ENCODE data around the gene RSAD1. TPM values are rescaled to one million over a fixed set of nuclear protein-coding genes. Genes with fewer than 3 reads are reported as not detected.

Gene RSAD1
- total and polyA plus RNA-seq, 4 donors: 10.8 to 22.7 (median 18.6) TPM

Other genes starting within 250 kb of the RSAD1 start
- 1 to 10 TPM in 1 of 2 donors, under 1 TPM in 1; 0.05 to 2.8 TPM for gene TMEM92, start 204.4 kb upstream of the RSAD1 start, total RNA-seq
- 10 to 100 TPM in 1 of 2 donors, 1 to 10 TPM in 1; 5.3 to 17.9 TPM for gene TMEM92, start 204.4 kb upstream of the RSAD1 start, polyA plus RNA-seq
- 10 to 100 TPM; 10.7 to 11.3 TPM for gene XYLT2, start 132.7 kb upstream of the RSAD1 start, total RNA-seq
- gene XYLT2, start 132.7 kb upstream of the RSAD1 start, polyA plus RNA-seq: 1 to 10 TPM; 5.3 to 5.7 TPM
- gene MRPL27, start 105.7 kb upstream of the RSAD1 start, total RNA-seq: 10 to 100 TPM; 25.9 to 36.9 TPM
- gene MRPL27, start 105.7 kb upstream of the RSAD1 start, polyA plus RNA-seq: 10 to 100 TPM; 70.2 to 87.1 TPM
- 1 to 10 TPM in 1 of 2 donors, under 1 TPM in 1; 0.08 to 3.4 TPM for gene EME1, start 105.6 kb upstream of the RSAD1 start, total RNA-seq
- under 1 TPM; 0.26 to 0.43 TPM for gene EME1, start 105.6 kb upstream of the RSAD1 start, polyA plus RNA-seq
- 100 to 1,000 TPM in 1 of 2 donors, 10 to 100 TPM in 1; 58.2 to 136 TPM for gene LRRC59, start 81.3 kb upstream of the RSAD1 start, total RNA-seq
- 10 to 100 TPM; 21.4 to 93.1 TPM for gene LRRC59, start 81.3 kb upstream of the RSAD1 start, polyA plus RNA-seq
- 10 to 100 TPM; 18.9 to 34.3 TPM for gene ACSF2, start 52.6 kb upstream of the RSAD1 start, total RNA-seq
- gene ACSF2, start 52.6 kb upstream of the RSAD1 start, polyA plus RNA-seq: 10 to 100 TPM; 20.0 to 22.2 TPM
- gene CHAD, start 10.0 kb upstream of the RSAD1 start, total RNA-seq: 1 to 10 TPM in 1 of 2 donors, under 1 TPM in 1; 0.51 to 1.8 TPM
- 1 to 10 TPM; 2.7 to 3.3 TPM for gene CHAD, start 10.0 kb upstream of the RSAD1 start, polyA plus RNA-seq
- under 1 TPM; 0.23 to 0.25 TPM for gene MYCBPAP, start 29.6 kb downstream of the RSAD1 start, total RNA-seq
- gene MYCBPAP, start 29.6 kb downstream of the RSAD1 start, polyA plus RNA-seq: not detected
- gene EPN3, start 53.9 kb downstream of the RSAD1 start, total RNA-seq: under 1 TPM; 0.33 to 0.51 TPM
- under 1 TPM in 1 of 2 donors, not detected in 1; 0.06 TPM for gene EPN3, start 53.9 kb downstream of the RSAD1 start, polyA plus RNA-seq
- gene SPATA20, start 68.3 kb downstream of the RSAD1 start, total RNA-seq: 10 to 100 TPM; 15.6 to 16.4 TPM
- 10 to 100 TPM; 22.7 to 42.4 TPM for gene SPATA20, start 68.3 kb downstream of the RSAD1 start, polyA plus RNA-seq
- gene CACNA1G, start 81.9 kb downstream of the RSAD1 start, total RNA-seq: under 1 TPM; under 0.01 to 0.14 TPM
- gene CACNA1G, start 81.9 kb downstream of the RSAD1 start, polyA plus RNA-seq: under 1 TPM in 1 of 2 donors, not detected in 1; 0.01 TPM
- 100 to 1,000 TPM in 1 of 2 donors, 10 to 100 TPM in 1; 10.5 to 197 TPM for gene ABCC3, start 156.0 kb downstream of the RSAD1 start, total RNA-seq
- 10 to 100 TPM; 66.7 to 94.3 TPM for gene ABCC3, start 156.0 kb downstream of the RSAD1 start, polyA plus RNA-seq
- 10 to 100 TPM; 10.1 to 15.1 TPM for gene ANKRD40, start 229.1 kb downstream of the RSAD1 start, total RNA-seq
- 1 to 10 TPM; 6.2 to 9.3 TPM for gene ANKRD40, start 229.1 kb downstream of the RSAD1 start, polyA plus RNA-seq
- 10 to 100 TPM; 26.0 to 26.5 TPM for gene LUC7L3, start 240.7 kb downstream of the RSAD1 start, total RNA-seq
- 100 to 1,000 TPM in 1 of 2 donors, 10 to 100 TPM in 1; 15.5 to 126 TPM for gene LUC7L3, start 240.7 kb downstream of the RSAD1 start, polyA plus RNA-seq

All from liver (tissue), 4 donors.